Nephron (organoid): ENCODE data around the gene HES5.

Experiments used
- H3K27ac Mint-ChIP-seq, 3 experiments: 2 replicates each; pipeline ENCODE4 v1.8.0; 2020; ENCODE audit warnings: mixed read lengths in 3 of 3, mild to moderate bottlenecking in 2 of 3, moderate library complexity in 1 of 3
- H3K27me3 Mint-ChIP-seq: 2 replicates; pipeline ENCODE4 v1.8.0; 2021; ENCODE audit warnings: low read depth, mild to moderate bottlenecking, moderate library complexity, mixed read lengths
- H3K36me3 Mint-ChIP-seq: 2 replicates; pipeline ENCODE4 v1.8.0; 2020; ENCODE audit warnings: low read depth, mixed read lengths
- H3K4me1 Mint-ChIP-seq: 2 replicates; pipeline ENCODE4 v1.8.0; 2020; ENCODE audit warnings: mixed read lengths
- H3K4me3 Mint-ChIP-seq, 3 experiments: 2 replicates each; pipeline ENCODE4 v1.8.0; 2020; ENCODE audit warnings: mild to moderate bottlenecking in 3 of 3, mixed read lengths in 3 of 3, moderate library complexity in 2 of 3
- H3K9me3 Mint-ChIP-seq: 2 replicates; pipeline ENCODE4 v1.8.0; 2020; ENCODE audit warnings: mixed read lengths
- CTCF ChIP-seq, 3 experiments: fragments of 200-600 bp; sonication (generic); IDR thresholded peaks; one replicate each; pipeline ENCODE4 v1.5.0; 2021; ENCODE audit warnings: antibody characterized with exemption in 3 of 3; ENCODE audit not compliant: unreplicated experiment in 3 of 3

The HES5 gene

GRCh38 chr1:2561446-2561845 is 31.4 kb upstream of the HES5 start:
- Mint-ChIP-seq H3K4me3 (peak overlapping the region in 1 of 3 experiments; percentile 12), H3K9me3 (no peaks in the 10 kb centered on the region), H3K4me1 (peaks cover 2% of the 10 kb centered on the region), H3K27me3 (peaks cover 14% of the 10 kb centered on the region), H3K27ac (no peak overlapping the region), H3K36me3 (no peaks in the 10 kb centered on the region)
- TF ChIP-seq CTCF (IDR thresholded peaks at IDR 0.05; ENCODE audit: unreplicated experiment in 3 of 3), result no peak

GRCh38 chr1:2560299-2561073 is 30.4 kb upstream of the HES5 start:
- no peak for TF ChIP-seq CTCF (IDR thresholded peaks at IDR 0.05; ENCODE audit: unreplicated experiment in 3 of 3)
- H3K27ac Mint-ChIP-seq, result no peak overlapping the region
- H3K4me1 Mint-ChIP-seq, result peaks cover 7% of the 10 kb centered on the region
- no peaks in the 10 kb centered on the region for H3K36me3 Mint-ChIP-seq
- H3K27me3 Mint-ChIP-seq, result peaks cover 13% of the 10 kb centered on the region
- H3K4me3 Mint-ChIP-seq, result no peak overlapping the region
- no peaks in the 10 kb centered on the region for H3K9me3 Mint-ChIP-seq

- H3K4me3 Mint-ChIP-seq, result no peak overlapping the region
- no peak overlapping the region for H3K27ac Mint-ChIP-seq
- TF ChIP-seq CTCF (IDR thresholded peaks at IDR 0.05; ENCODE audit: unreplicated experiment in 3 of 3), result no peak
- no peaks in the 10 kb centered on the region for H3K36me3 Mint-ChIP-seq
- H3K4me1 Mint-ChIP-seq, result peaks cover 7% of the 10 kb centered on the region
- peaks cover 8% of the 10 kb centered on the region for H3K27me3 Mint-ChIP-seq
- no peaks in the 10 kb centered on the region for H3K9me3 Mint-ChIP-seq
Measured at GRCh38 chr1:2559509-2560298, 29.6 kb upstream of the HES5 start.

- peaks cover 7% of the 10 kb centered on the region for H3K4me1 Mint-ChIP-seq
- no peaks in the 10 kb centered on the region for H3K36me3 Mint-ChIP-seq
- no peak for TF ChIP-seq CTCF (IDR thresholded peaks at IDR 0.05; ENCODE audit: unreplicated experiment in 3 of 3)
- peaks cover 11% of the 10 kb centered on the region for H3K27me3 Mint-ChIP-seq
- no peak overlapping the region for H3K4me3 Mint-ChIP-seq
- H3K27ac Mint-ChIP-seq, result no peak overlapping the region
- H3K9me3 Mint-ChIP-seq, result no peaks in the 10 kb centered on the region
Measured at GRCh38 chr1:2558861-2559260, 28.8 kb upstream of the HES5 start.

- H3K9me3 Mint-ChIP-seq, result no peaks in the 10 kb centered on the region
- H3K27ac Mint-ChIP-seq, result no peak overlapping the region
- peaks cover 11% of the 10 kb centered on the region for H3K27me3 Mint-ChIP-seq
- H3K4me1 Mint-ChIP-seq, result peaks cover 7% of the 10 kb centered on the region
- no peaks in the 10 kb centered on the region for H3K36me3 Mint-ChIP-seq
- no peak overlapping the region for H3K4me3 Mint-ChIP-seq
- TF ChIP-seq CTCF (IDR thresholded peaks at IDR 0.05; ENCODE audit: unreplicated experiment in 3 of 3), result no peak
Measured at GRCh38 chr1:2558420-2558819, 28.4 kb upstream of the HES5 start.
